HepG2 (cell line): Measurements from ENCODE around the gene FOXE3. TPM values are rescaled to one million over a fixed set of nuclear protein-coding genes. Genes with fewer than 3 reads are reported as not detected.

ENCODE experiments used
- ATAC-seq: fragments of 200-7000 bp; cut with Tn5 transposase; 3 replicates; pipeline ENCODE4 v1.9.1; 2020; ENCODE audit warnings: mild to moderate bottlenecking, moderate library complexity
- BruUV-seq: library from RNA; stranded (reverse); fragments of 400-500 nt; replicated peaks from 2 replicates; lab custom pipeline; 2021; lab: Mats Ljungman, UMichigan
- CTCF ChIA-PET: fragments of 300-600 bp; formaldehyde crosslinking; extraction: SDS; loops from one replicate; lab custom pipeline; 2021; ENCODE audit warnings: low total read pairs, inconsistent platforms, low intra/inter-chr PET ratio; lab: Yijun Ruan, JAX
- POLR2A ChIA-PET: fragments of 350-600 bp; sonication (Branson Sonifier 250); formaldehyde crosslinking; loops from one replicate; lab custom pipeline; 2020; ENCODE audit warnings: antibody characterized with exemption, inconsistent platforms; lab: Yijun Ruan, JAX
- DNase-seq: peaks from one replicate; pipeline ENCODE4 v3.0.0-alpha.2; 2015; ENCODE audit warnings: low spot score
- FAIRE-seq: peaks from 3 replicates; lab custom pipeline; 2011; peaks lifted over from hg19 to GRCh38; lab: Jason Lieb, UNC
- H2AFZ ChIP-seq: one replicate; pipeline ENCODE4 v1.6.1; 2011; ENCODE audit warnings: low read length, inconsistent platforms
- H3K27ac ChIP-seq: fragments of 300-600 bp; 3 replicates; pipeline ENCODE4 v1.8.0; 2011; ENCODE audit warnings: mixed run types, mild to moderate bottlenecking, mixed read lengths, low read length, inconsistent platforms; ENCODE audit not compliant: insufficient read depth; ENCODE audit errors: extremely low read length
- H3K27me3 ChIP-seq, 2 experiments: fragments of 200-600 bp in 1 of 2; 2 replicates in 1 of 2; 3 replicates in 1 of 2; pipeline versions ENCODE4 v1.6.0 to v1.8.0; 2011; ENCODE audit warnings: low read length in 2 of 2, mild to moderate bottlenecking in 2 of 2, moderate library complexity in 2 of 2, inconsistent platforms in 1 of 2; ENCODE audit not compliant: insufficient read depth in 2 of 2, control insufficient read depth in 1 of 2
- H3K36me3 ChIP-seq, 2 experiments: fragments of 200-600 bp in 1 of 2; replicated peaks in 1 of 2; 2 replicates in 1 of 2; 3 replicates in 1 of 2; pipeline versions ENCODE4 v1.5.1 to v1.8.0; 2011; ENCODE audit warnings: low read length in 2 of 2, inconsistent platforms in 1 of 2; ENCODE audit not compliant: insufficient read depth in 2 of 2, control insufficient read depth in 1 of 2
- H3K4me1 ChIP-seq: 2 replicates; pipeline ENCODE4 v1.5.1; 2012; ENCODE audit warnings: low read length, inconsistent platforms; ENCODE audit not compliant: insufficient read depth
- H3K4me2 ChIP-seq: 2 replicates; pipeline ENCODE4 v1.6.0; 2011; ENCODE audit warnings: low read depth, low read length, inconsistent platforms
- H3K4me3 ChIP-seq, 3 experiments: fragments of 200-600 bp in 1 of 3; sonication (generic), shearing (Covaris generic) in 1 of 3; replicated peaks in 1 of 3; 2 replicates each; pipeline ENCODE4 v1.5.1; 2011 to 2016; ENCODE audit warnings: low read length in 3 of 3, inconsistent platforms in 2 of 3, low read depth in 2 of 3, mild to moderate bottlenecking in 2 of 3, control low read depth in 1 of 3, mixed read lengths in 1 of 3; ENCODE audit not compliant: insufficient read depth in 1 of 3
- H3K79me2 ChIP-seq: one replicate; pipeline ENCODE4 v1.6.1; 2011; ENCODE audit warnings: low read length, inconsistent platforms; ENCODE audit not compliant: insufficient read depth
- H3K9ac ChIP-seq: 2 replicates; pipeline ENCODE4 v1.6.0; 2011; ENCODE audit warnings: mild to moderate bottlenecking, low read depth, low read length, inconsistent platforms; ENCODE audit not compliant: insufficient read depth
- H3K9me3 ChIP-seq: 2 replicates; pipeline ENCODE4 v1.5.1; 2012; ENCODE audit warnings: mild to moderate bottlenecking, low read length
- H4K20me1 ChIP-seq: 2 replicates; pipeline ENCODE4 v1.6.0; 2011; ENCODE audit warnings: inconsistent platforms, mild to moderate bottlenecking, low read length, moderate library complexity; ENCODE audit not compliant: insufficient read depth
- HNRNPLL ChIP-seq: fragments of 200-400 bp; formaldehyde crosslinking; IDR thresholded peaks from 2 replicates; pipeline ENCODE4 v1.6.1; 2017; ENCODE audit warnings: mild to moderate bottlenecking, low read depth, low read length; ENCODE audit not compliant: poor library complexity, severe bottlenecking
- JUND ChIP-seq: sonication (generic); formaldehyde crosslinking; IDR thresholded peaks from 2 replicates; pipeline ENCODE4 v1.8.0; 2022; ENCODE audit warnings: mild to moderate bottlenecking, missing genetic modification reagents
- KLF12 ChIP-seq: sonication (generic); formaldehyde crosslinking; IDR thresholded peaks from 2 replicates; pipeline ENCODE4 v1.4.0; 2020; ENCODE audit warnings: missing genetic modification reagents, borderline replicate concordance
- MAFF ChIP-seq: IDR thresholded peaks from 2 replicates; pipeline ENCODE4 v1.6.1; 2011; ENCODE audit warnings: low read depth, low read length, improper control_type of control experiment
- MAFK ChIP-seq, 2 experiments: IDR thresholded peaks in 1 of 2; conservative IDR thresholded peaks in 1 of 2; 2 replicates each; pipeline ENCODE4 v1.6.1; 2011; ENCODE audit warnings: improper control_type of control experiment in 2 of 2, low read length in 2 of 2
- MBNL3 ChIP-seq: fragments of 250-450 bp; sonication (Bioruptor Pico); conservative IDR thresholded peaks from 2 replicates; pipeline ENCODE4 v1.8.0; 2022; ENCODE audit warnings: mild to moderate bottlenecking, inconsistent platforms
- MTA3 ChIP-seq: sonication (generic); formaldehyde crosslinking; IDR thresholded peaks from 2 replicates; pipeline ENCODE4 v1.4.0; 2020; ENCODE audit warnings: missing genetic modification reagents
- SETDB1 ChIP-seq: sonication (generic); formaldehyde crosslinking; IDR thresholded peaks from 2 replicates; pipeline ENCODE4 v1.5.1; 2020; ENCODE audit warnings: missing genetic modification reagents, mild to moderate bottlenecking, borderline replicate concordance
- TBX3 ChIP-seq: fragments of 450-650 bp; IDR thresholded peaks from 2 replicates; pipeline ENCODE4 v1.6.1; 2017; ENCODE audit warnings: antibody characterized with exemption, mild to moderate bottlenecking, inconsistent platforms, borderline replicate concordance
- ZNF34 ChIP-seq: sonication (generic); formaldehyde crosslinking; IDR thresholded peaks from 2 replicates; pipeline ENCODE4 v1.4.0; 2020; ENCODE audit warnings: mild to moderate bottlenecking, missing genetic modification reagents, borderline replicate concordance
- ZNF709 ChIP-seq: sonication (generic); formaldehyde crosslinking; IDR thresholded peaks from 2 replicates; pipeline ENCODE4 v1.5.0; 2020; ENCODE audit warnings: mild to moderate bottlenecking, missing genetic modification reagents
- ZSCAN25 ChIP-seq: sonication (generic); formaldehyde crosslinking; IDR thresholded peaks from 2 replicates; pipeline ENCODE4 v1.8.0; 2022; ENCODE audit warnings: mild to moderate bottlenecking, missing genetic modification reagents
- WGBS: methylation state at CpG from one replicate; pipeline ENCODE4 v1.1.6; 2017; ENCODE audit warnings: low lambda C conversion rate; 5-methylcytosine and 5-hydroxymethylcytosine counted together
- in situ Hi-C: cut with HindIII; loops from 2 replicates; pipeline ENCODE4 v1.10.0; 2017; ENCODE audit warnings: low pct_unique_long_range_greater_than_20kb; ENCODE audit not compliant: extremely low pct_ligation_motif_present
- intact Hi-C: fragments of 100-400 bp; cut with micrococcal nuclease; formaldehyde crosslinking; loops from one replicate; pipeline ENCODE4 v1.10.0; 2022; ENCODE audit not compliant: unreplicated experiment
- polyA plus RNA-seq, 8 experiments: library from polyadenylated mRNA; depleted of rRNA in 3 of 8; stranded (reverse) in 7 of 8; unstranded in 1 of 8; fragments of >200 nt; fragmentation: Illumina TruSeq in 4 of 8; extraction: Trizol in 4 of 8; gene quantifications; 2 replicates each; pipeline versions ENCODE4 v1.2.1 to v1.2.3, GENCODE V29; 2011 to 2016; ENCODE audit warnings: low read depth in 4 of 8, missing spikeins in 1 of 8, mixed read lengths in 1 of 8; ENCODE audit not compliant: insufficient read depth in 1 of 8
- total RNA-seq, 5 experiments: library from RNA; depleted of rRNA; stranded (reverse); fragments of >200 nt; fragmentation: Illumina TruSeq; extraction: Trizol; gene quantifications; 2 replicates each; pipeline ENCODE4 v1.2.3, GENCODE V29; 2016; ENCODE audit warnings: low read depth in 1 of 5
- TF ChIP-seq, protein P1 (sequence below): sonication (generic); formaldehyde crosslinking; IDR thresholded peaks from 2 replicates; pipeline ENCODE4 v1.5.0; 2020; ENCODE audit warnings: missing genetic modification reagents
- TF ChIP-seq, protein P2 (sequence below): IDR thresholded peaks from 2 replicates; pipeline ENCODE4 v1.6.1; 2016; ENCODE audit warnings: missing compliant biosample characterization, missing genetic modification reagents, borderline replicate concordance
- TF ChIP-seq, protein P3 (sequence below): sonication (generic); formaldehyde crosslinking; IDR thresholded peaks from 2 replicates; pipeline ENCODE4 v1.8.0; 2022; ENCODE audit warnings: mild to moderate bottlenecking, missing genetic modification reagents, moderate library complexity
- TF ChIP-seq, protein P4 (sequence below): sonication (generic); formaldehyde crosslinking; IDR thresholded peaks from 2 replicates; pipeline ENCODE4 v1.5.1; 2020; ENCODE audit warnings: missing genetic modification reagents, mild to moderate bottlenecking, borderline replicate concordance
- TF ChIP-seq, protein P5 (sequence below): sonication (generic); formaldehyde crosslinking; IDR thresholded peaks from 2 replicates; pipeline ENCODE4 v1.8.1; 2023; ENCODE audit warnings: missing genetic modification reagents, inconsistent platforms, borderline replicate concordance

Gene FOXE3
- total and polyA plus RNA-seq, 2 of the 13 experiments (the other 11 are each of a cell fraction or from before 2014, with no cell fraction given) = not detected

DNA sequence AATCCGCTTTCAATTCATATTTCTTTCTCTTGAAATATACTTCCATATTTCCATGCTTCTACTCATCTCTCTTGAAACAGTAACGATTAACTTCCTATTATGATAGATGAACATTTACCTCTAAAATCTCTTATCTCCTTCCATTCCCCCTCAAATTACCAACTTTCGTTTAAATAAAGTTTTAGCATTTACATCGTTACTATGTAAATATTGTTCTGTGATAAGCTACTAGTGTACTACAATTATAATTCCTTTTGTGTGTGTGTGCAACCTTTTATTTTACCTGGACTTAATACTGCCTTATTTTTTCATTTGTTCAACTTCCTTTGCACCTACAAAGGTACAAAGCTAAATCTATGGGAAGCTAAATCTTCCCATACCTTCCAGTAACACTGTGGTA is 4.5 kb downstream of the FOXE3 start (continued):
- TF ChIP-seq, protein P1, sequence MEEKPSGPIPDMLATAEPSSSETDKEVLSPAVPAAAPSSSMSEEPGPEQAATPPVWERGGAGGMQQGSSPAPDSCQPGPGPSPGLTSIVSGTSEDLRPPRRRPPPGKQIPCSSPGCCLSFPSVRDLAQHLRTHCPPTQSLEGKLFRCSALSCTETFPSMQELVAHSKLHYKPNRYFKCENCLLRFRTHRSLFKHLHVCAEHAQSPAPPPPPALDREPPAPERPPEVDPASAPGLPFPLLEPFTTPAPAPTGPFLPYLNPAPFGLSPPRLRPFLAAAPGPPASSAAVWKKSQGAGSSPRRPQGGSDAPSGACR (CRISPR knock-in tag) = no peak
- TF ChIP-seq MTA3 (CRISPR knock-in tag) (no peak), SETDB1 (CRISPR knock-in tag) (no peak)
- TF ChIP-seq, protein P2, sequence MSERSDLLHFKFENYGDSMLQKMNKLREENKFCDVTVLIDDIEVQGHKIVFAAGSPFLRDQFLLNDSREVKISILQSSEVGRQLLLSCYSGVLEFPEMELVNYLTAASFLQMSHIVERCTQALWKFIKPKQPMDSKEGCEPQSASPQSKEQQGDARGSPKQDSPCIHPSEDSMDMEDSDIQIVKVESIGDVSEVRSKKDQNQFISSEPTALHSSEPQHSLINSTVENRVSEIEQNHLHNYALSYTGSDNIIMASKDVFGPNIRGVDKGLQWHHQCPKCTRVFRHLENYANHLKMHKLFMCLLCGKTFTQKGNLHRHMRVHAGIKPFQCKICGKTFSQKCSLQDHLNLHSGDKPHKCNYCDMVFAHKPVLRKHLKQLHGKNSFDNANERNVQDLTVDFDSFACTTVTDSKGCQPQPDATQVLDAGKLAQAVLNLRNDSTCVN (CRISPR knock-in tag) = no peak

DNA sequence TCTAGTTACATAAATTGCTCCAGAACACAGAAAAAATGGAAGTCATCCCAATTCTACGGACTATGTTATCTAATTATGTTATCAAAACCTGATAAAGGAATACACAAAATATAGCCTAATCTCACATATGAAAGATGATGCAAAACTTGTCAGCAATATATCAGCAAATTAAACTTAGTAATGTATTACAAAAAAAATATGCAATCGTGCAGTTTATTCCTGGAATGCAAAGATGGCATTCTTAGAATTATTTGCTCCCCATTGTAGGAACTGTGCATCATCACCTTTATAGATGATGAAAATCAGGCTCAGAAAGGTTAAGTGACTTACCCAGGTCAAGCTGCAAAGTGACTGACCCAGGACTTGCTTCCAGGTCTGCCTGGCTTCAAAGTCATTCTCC is 7.8 kb downstream of the FOXE3 start:
- 21% methylated on average over 2 of the region's 2 CpGs for WGBS
- no peak for ATAC-seq
- Histone ChIP-seq H3K9ac (no peak overlapping the region), H3K79me2 (no peaks in the 10 kb centered on the region), H3K36me3 (no peaks in the 10 kb centered on the region), H3K27me3 (no peaks in the 10 kb centered on the region; a peak in 1 of 5 replicates), H2AFZ (no peak overlapping the region), H3K4me3 (no peak overlapping the region), H3K9me3 (no peaks in the 10 kb centered on the region), H3K4me2 (no peak overlapping the region), H3K4me1 (no peaks in the 10 kb centered on the region), H4K20me1 (no peaks in the 10 kb centered on the region), H3K27ac (no peak overlapping the region)
- intact Hi-C loops = loop anchor here (1.0 to 5.0 kb wide), 4 partner anchors 36 to 245 kb away; partner anchors contain the start of gene PDZK1IP1
- no peak for FAIRE-seq
- no peak for DNase-seq
- in situ Hi-C loops = loop anchor here (5.0 kb wide), 1 partner anchor 37 kb away; no protein-coding TSS in a partner anchor
- BruUV-seq = no TSS peak
- CTCF ChIA-PET = interaction anchor here (2.0 kb wide), 1 partner anchor 35 kb away, joined by 13 read pairs; no protein-coding TSS in a partner anchor
- POLR2A ChIA-PET = no interaction called here
- TF ChIP-seq ZNF709 (CRISPR knock-in tag) (no peak), MAFK (conservative IDR thresholded peaks at IDR 0.05 in 1 of 2, IDR thresholded peaks at IDR 0.05 in 1 of 2; ENCODE audit: low read length in 2 of 2) (peak in 1 of 2 experiments; percentile 70; a peak in 2 of 4 replicates), MAFF (peak; percentile 45; the same call in 1 of the 2 replicates), KLF12 (no peak), TBX3 (no peak), JUND (CRISPR knock-in tag) (no peak), ZNF34 (no peak), HNRNPLL (no peak), MBNL3 (CRISPR knock-in tag) (no peak), ZSCAN25 (CRISPR knock-in tag) (no peak)
- TF ChIP-seq, protein P3, sequence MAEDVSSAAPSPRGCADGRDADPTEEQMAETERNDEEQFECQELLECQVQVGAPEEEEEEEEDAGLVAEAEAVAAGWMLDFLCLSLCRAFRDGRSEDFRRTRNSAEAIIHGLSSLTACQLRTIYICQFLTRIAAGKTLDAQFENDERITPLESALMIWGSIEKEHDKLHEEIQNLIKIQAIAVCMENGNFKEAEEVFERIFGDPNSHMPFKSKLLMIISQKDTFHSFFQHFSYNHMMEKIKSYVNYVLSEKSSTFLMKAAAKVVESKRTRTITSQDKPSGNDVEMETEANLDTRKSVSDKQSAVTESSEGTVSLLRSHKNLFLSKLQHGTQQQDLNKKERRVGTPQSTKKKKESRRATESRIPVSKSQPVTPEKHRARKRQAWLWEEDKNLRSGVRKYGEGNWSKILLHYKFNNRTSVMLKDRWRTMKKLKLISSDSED (CRISPR knock-in tag) = no peak
- TF ChIP-seq, protein P4, sequence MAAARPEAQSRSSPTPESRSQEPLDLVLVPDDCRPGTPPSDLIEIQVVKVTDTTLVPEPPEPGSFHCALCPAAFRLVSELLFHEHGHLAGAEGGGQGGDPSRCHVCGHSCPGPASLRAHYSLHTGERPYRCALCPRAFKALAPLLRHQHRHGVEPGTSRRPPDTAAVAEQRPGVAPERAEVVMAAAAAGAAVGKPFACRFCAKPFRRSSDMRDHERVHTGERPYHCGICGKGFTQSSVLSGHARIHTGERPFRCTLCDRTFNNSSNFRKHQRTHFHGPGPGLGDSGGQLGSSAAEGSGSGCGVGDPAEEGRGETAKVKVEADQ (CRISPR knock-in tag) = no peak
- TF ChIP-seq, protein P5, sequence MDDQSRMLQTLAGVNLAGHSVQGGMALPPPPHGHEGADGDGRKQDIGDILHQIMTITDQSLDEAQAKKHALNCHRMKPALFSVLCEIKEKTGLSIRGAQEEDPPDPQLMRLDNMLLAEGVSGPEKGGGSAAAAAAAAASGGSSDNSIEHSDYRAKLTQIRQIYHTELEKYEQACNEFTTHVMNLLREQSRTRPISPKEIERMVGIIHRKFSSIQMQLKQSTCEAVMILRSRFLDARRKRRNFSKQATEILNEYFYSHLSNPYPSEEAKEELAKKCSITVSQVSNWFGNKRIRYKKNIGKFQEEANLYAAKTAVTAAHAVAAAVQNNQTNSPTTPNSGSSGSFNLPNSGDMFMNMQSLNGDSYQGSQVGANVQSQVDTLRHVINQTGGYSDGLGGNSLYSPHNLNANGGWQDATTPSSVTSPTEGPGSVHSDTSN (CRISPR knock-in tag) = no peak
